ENCODE data around the gene MDM2. TPM values are rescaled to one million over a fixed set of nuclear protein-coding genes. Genes with fewer than 3 reads are reported as not detected.

MDM2 gene
- total and polyA plus RNA-seq, 2 of the 8 experiments (the other 6 are each of a cell fraction or from before 2014, with no cell fraction given) = 15.1 to 115 TPM

DNA sequence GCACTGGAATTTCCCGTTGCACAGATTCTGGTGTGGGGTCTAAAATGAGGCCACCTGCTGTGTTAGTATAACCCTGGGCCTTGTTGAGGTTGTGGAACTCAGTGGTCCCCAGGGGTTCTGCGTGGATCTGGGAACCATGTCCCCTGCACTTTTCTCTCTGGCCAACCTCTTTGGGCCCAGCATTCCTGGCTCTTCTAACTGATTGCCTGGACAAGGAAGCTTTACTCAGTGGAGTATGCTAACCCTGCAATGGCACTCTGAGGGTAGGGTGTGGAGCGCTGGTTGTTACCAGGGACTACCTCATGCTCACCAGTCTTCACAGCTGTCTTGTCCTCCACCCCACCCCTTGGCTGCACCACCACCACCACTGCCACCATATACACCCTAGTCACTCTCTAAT lies 85.8 kb downstream of the MDM2 start (continued):
- TF ChIP-seq, protein P1, sequence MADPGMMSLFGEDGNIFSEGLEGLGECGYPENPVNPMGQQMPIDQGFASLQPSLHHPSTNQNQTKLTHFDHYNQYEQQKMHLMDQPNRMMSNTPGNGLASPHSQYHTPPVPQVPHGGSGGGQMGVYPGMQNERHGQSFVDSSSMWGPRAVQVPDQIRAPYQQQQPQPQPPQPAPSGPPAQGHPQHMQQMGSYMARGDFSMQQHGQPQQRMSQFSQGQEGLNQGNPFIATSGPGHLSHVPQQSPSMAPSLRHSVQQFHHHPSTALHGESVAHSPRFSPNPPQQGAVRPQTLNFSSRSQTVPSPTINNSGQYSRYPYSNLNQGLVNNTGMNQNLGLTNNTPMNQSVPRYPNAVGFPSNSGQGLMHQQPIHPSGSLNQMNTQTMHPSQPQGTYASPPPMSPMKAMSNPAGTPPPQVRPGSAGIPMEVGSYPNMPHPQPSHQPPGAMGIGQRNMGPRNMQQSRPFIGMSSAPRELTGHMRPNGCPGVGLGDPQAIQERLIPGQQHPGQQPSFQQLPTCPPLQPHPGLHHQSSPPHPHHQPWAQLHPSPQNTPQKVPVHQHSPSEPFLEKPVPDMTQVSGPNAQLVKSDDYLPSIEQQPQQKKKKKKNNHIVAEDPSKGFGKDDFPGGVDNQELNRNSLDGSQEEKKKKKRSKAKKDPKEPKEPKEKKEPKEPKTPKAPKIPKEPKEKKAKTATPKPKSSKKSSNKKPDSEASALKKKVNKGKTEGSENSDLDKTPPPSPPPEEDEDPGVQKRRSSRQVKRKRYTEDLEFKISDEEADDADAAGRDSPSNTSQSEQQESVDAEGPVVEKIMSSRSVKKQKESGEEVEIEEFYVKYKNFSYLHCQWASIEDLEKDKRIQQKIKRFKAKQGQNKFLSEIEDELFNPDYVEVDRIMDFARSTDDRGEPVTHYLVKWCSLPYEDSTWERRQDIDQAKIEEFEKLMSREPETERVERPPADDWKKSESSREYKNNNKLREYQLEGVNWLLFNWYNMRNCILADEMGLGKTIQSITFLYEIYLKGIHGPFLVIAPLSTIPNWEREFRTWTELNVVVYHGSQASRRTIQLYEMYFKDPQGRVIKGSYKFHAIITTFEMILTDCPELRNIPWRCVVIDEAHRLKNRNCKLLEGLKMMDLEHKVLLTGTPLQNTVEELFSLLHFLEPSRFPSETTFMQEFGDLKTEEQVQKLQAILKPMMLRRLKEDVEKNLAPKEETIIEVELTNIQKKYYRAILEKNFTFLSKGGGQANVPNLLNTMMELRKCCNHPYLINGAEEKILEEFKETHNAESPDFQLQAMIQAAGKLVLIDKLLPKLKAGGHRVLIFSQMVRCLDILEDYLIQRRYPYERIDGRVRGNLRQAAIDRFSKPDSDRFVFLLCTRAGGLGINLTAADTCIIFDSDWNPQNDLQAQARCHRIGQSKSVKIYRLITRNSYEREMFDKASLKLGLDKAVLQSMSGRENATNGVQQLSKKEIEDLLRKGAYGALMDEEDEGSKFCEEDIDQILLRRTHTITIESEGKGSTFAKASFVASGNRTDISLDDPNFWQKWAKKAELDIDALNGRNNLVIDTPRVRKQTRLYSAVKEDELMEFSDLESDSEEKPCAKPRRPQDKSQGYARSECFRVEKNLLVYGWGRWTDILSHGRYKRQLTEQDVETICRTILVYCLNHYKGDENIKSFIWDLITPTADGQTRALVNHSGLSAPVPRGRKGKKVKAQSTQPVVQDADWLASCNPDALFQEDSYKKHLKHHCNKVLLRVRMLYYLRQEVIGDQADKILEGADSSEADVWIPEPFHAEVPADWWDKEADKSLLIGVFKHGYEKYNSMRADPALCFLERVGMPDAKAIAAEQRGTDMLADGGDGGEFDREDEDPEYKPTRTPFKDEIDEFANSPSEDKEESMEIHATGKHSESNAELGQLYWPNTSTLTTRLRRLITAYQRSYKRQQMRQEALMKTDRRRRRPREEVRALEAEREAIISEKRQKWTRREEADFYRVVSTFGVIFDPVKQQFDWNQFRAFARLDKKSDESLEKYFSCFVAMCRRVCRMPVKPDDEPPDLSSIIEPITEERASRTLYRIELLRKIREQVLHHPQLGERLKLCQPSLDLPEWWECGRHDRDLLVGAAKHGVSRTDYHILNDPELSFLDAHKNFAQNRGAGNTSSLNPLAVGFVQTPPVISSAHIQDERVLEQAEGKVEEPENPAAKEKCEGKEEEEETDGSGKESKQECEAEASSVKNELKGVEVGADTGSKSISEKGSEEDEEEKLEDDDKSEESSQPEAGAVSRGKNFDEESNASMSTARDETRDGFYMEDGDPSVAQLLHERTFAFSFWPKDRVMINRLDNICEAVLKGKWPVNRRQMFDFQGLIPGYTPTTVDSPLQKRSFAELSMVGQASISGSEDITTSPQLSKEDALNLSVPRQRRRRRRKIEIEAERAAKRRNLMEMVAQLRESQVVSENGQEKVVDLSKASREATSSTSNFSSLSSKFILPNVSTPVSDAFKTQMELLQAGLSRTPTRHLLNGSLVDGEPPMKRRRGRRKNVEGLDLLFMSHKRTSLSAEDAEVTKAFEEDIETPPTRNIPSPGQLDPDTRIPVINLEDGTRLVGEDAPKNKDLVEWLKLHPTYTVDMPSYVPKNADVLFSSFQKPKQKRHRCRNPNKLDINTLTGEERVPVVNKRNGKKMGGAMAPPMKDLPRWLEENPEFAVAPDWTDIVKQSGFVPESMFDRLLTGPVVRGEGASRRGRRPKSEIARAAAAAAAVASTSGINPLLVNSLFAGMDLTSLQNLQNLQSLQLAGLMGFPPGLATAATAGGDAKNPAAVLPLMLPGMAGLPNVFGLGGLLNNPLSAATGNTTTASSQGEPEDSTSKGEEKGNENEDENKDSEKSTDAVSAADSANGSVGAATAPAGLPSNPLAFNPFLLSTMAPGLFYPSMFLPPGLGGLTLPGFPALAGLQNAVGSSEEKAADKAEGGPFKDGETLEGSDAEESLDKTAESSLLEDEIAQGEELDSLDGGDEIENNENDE (IDR thresholded peaks at IDR 0.05; ENCODE audit: insufficient replicate concordance, low read length) = no peak
- TF ChIP-seq SAP30 (IDR thresholded peaks at IDR 0.05; ENCODE audit: insufficient read depth, insufficient replicate concordance, low read length) (no peak), GTF2F1 (IDR thresholded peaks at IDR 0.05; ENCODE audit: borderline replicate concordance, low read depth, low read length) (no peak), TCF12 (IDR thresholded peaks at IDR 0.05; ENCODE audit: low read depth, low read length) (no peak), SUZ12 (IDR thresholded peaks at IDR 0.05; ENCODE audit: low read length) (no peak), SRF (IDR thresholded peaks at IDR 0.05; ENCODE audit: low read depth, low read length) (no peak), BCL11A (IDR thresholded peaks at IDR 0.05; ENCODE audit: low read depth in 2 of 2, low read length in 2 of 2) (no peak), NANOG (IDR thresholded peaks at IDR 0.05; ENCODE audit: insufficient read depth, low read depth, low read length, poor library complexity, severe bottlenecking) (no peak)
- TF ChIP-seq, protein P2, sequence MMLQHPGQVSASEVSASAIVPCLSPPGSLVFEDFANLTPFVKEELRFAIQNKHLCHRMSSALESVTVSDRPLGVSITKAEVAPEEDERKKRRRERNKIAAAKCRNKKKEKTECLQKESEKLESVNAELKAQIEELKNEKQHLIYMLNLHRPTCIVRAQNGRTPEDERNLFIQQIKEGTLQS (IDR thresholded peaks at IDR 0.05; ENCODE audit: insufficient read depth, low read depth, low read length) = no peak

All from H1 (cell line).